GM15510 (cell line): ENCODE measurements around the gene INPP4B.

Experiments used
- POLR2A ChIP-seq: IDR thresholded peaks from 3 replicates; pipeline ENCODE4 v1.6.1; 2011; ENCODE audit warnings: borderline replicate concordance; ENCODE audit not compliant: insufficient read length; ENCODE audit errors: extremely low read depth

INPP4B gene

DNA sequence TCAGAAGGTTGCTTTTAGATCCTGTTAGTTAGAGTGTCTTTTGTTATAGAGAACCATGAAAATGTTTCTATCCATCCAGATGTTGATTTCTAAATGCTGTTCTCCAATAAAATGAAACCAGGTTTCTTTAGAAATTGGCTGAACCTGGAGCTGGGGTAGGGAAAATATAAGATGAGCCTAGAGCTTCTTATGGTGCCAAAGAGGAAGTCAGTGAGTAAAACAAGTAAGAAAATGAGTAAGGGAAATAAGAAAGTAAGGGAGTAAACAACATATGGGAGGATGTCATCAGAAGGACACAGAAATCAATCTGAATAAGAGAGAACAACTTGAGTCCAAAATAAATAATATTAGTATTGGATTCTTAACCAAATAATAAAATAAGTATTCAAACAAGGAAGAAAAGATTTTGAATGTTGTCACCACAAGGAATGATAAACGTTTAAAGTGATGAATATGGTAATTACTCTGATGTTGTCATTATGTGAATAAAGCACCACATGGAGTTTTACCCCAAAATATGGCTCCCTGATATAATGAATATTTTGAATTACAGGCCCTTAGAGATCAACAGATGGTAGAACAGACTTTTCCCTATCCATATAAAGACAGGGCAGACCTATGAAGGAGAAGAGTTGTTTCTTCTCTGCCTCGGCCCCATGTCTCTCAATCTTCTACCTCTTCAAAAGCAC lies 703.6 kb downstream of the INPP4B start:
- no peak for TF ChIP-seq POLR2A

DNA sequence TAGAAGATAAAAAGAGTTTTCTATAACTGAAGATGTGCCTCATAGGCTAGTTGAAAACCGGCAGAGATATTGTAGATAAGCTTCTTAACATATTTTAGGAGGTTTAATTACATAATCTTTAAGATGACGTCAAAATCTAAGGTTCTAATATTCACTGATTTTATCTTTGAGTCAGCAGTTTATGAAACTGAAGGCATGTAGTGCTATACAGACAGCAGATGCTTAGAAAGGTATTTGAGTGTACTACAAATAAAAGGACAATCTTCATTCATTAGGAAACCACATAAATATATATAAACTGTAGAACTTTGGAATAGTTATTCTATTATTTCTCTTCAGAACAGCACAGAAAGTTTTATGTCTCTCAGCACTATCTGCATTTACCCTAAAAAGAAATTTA lies 704.9 kb downstream of the INPP4B start:
- no peak for TF ChIP-seq POLR2A

DNA sequence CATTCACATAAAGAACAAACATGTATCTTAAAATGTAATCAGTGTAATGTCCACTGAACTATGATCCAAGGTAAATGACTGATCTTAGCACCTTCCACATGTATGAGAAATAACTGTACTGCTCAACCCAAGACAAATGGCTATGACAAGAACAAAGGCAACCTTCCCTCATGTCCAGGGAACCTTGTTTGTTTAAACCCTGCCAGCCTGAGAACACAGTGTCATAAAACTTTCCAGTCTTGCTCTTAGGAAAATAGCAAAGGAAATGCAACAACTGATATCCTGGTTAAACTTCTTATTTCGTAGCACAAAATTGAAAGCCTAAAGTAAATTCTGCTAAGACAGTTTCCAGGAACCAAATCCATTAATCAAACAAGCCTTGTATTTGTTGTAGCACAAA lies 715.4 kb downstream of the INPP4B start:
- TF ChIP-seq POLR2A: no peak

DNA sequence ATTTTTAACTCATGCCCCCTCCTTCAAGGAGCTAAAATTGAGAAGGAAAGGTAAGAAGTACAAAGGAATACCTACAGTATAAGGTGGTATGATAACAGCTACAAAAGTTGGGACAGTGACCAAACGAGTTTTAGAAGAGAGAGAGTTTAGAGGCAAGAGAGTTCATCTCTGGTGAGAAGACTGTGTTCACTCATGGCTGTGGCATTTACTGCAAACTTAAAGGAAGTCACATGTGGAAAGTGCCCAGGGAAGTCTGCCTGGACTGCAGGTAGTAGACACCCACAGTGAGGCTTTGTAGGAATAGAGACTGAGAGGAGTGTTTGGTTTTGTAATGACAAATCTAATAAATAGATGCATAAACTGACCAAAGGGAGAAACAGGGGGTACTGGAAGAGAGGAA lies 716.2 kb downstream of the INPP4B start:
- no peak for TF ChIP-seq POLR2A

DNA sequence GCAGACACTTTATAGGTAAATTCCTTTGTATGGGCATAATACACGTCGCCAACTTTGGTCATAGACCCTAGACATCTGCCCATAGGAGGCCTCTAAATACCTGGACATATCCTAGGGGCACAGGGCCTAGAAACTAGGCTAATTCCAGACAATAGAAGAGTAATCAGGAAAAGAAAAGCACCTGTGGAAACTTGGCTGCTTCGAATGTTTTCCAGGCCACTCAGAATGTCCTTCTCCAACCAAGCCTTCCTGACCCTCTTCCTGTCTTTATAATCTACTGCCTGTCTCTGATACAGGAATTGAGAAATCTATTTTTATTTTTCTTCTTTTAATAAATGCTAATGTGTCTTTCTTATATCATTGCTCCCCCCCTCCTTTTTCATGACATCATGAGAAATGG lies 716.6 kb downstream of the INPP4B start:
- no peak for TF ChIP-seq POLR2A

DNA sequence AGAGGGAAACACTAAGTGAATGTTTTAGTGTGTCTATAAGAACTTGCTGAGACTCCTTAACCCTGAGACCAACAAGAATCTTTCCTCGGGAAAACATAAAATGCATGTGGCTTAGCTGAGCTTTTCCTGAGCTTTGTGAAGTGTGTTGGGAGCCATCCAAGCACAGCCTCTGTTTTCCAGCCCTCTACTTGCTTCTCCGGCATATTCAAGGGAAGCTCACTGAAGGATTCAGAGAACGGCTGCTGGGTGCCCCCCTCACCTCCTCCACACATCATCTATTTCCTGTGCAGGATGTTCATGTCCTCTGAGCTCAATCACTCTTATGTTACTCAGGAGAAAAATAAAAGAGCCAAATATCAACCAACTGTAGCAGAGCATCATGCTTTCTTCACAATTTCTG lies 717.6 kb downstream of the INPP4B start:
- no peak for TF ChIP-seq POLR2A

DNA sequence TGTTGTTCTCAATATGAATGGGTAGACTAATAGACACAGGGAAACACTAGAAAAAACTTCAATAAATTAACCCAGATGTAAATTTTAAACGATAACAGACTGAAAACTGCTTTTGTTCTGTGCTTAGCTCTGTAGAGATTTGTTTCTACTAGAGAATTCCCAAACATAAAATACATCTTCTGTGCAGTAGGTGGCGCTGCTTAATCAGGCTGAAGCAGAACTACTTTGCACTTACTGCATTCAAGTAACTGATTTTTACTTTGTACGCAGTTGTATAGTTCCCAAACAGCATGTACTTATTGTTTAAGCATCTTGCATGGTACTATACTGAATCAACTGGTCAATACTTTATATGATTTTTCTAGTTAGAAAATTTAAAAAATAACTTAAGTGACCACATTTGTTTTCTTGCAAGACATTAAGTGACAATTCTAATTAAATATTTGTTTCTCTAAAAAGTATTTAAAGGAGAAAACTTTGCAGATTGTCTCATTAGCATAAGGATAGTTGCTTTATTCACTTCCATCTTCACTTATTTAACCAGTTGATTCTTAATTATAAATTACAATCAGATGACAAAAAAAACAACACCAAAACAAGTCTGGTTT lies 719.1 kb downstream of the INPP4B start:
- no peak for TF ChIP-seq POLR2A

DNA sequence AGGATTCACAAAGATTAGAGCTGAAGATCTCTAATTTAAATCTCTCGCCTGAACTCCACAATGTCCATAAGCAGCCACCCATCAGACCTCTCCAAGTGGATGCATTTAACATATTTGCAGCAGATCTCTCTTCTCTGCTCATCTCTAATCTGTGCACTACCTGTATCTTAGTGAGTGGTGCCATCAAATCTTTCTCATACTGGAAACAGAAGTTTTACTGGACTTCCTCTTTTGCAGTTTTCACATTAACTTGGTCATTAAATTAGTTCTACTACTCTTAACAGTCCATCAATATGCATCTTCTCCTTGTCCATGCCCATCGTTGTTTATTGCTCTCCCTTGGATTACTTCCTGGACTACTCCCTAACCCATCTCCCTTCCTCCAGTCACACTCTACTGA lies 721.2 kb downstream of the INPP4B start:
- no peak for TF ChIP-seq POLR2A

DNA sequence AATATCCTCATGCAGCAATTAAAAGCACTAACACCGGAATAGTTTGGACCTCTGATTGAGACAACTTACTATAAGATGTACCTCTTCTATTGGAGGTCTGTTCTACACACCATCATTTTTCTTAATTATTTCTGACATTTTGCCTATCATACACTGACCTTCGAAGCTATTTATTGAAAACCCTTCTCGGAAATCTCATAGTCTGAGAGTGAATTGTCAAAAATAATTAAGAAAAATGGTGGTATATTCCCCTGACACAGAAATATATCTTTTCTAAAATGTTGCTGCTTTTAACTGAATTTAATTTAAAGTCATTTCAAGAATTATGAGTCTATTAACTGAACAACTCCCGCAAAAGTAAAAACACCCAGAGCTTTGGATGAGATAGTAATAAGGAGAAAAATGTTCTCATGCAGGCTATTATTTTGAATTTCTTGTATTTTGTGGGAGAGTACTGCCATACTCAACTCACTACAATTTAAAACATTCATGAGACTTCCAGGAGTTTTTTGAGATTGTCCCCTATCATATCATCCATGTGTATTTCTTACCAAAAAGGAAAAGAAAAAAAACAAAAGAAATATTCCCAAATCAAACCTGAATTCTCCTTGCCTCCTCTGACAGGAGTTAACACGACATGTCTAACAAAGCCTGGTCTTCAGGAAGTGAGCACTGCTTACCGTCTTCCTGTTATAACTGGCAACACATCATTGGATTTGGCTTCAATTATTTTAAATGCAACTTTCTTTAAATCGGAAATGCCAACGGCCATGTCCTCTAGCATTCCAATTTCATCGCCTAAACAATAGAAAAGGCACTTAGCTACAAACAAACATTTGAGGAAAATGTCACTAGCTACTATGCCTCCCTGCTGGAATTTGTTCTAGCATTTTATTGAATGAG lies 724.4 kb downstream of the INPP4B start:
- no peak for TF ChIP-seq POLR2A

DNA sequence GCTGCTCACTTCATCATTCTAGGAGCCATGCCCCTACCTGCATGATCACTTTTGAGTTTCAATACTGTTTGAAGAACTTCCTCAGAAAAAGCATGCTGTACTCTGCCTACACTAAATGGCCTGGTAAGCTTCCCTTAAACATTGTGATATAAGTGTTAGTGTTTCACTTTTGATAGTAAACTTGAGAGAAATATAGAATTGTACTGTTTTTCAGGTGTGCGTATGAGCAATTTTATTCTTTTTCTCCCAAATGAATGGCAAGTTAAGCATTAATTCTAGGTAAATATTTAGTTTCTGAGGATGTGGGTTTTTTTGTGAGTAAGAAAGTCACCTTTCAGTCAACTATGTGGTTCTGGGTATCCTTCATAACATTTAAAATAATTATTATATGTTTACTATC lies 725.2 kb downstream of the INPP4B start:
- TF ChIP-seq POLR2A: no peak

DNA sequence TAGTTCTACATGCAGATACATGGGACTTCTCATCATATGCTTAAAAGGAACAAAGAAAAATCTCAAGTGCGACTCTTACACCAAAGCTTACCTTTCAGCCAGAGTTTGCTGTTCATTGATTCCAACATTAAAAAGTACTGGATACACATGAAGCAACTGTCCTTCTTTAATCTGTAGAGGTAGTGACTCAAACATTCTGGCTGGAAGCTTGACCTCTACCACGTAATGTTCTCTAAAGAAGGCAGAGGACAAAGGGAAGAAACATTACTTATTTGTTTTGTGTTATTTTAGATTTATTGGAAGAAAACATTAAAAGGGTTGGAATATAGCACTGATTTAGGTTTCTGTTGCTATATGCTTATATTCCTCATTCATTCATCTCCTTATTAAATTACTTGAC lies 733.6 kb downstream of the INPP4B start:
- TF ChIP-seq POLR2A: no peak

DNA sequence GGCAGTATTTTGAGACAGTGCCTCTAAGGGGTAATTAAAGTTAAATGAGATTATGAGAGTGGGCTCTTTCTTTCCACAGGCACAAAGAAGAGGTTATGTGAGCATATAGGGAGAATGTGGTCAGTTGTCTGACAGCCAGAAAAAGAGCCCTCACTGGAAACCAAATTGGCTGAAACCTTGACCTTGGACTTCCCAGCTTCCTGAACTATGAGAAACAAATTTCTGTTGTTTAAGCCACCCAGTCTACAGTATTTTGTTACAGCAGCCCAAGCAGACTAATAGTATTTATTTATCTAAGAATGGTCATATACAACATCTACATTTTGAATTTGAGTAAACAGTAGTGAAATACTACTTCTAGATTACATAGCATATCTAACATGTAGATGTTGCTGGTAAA lies 736.0 kb downstream of the INPP4B start:
- no peak for TF ChIP-seq POLR2A

DNA sequence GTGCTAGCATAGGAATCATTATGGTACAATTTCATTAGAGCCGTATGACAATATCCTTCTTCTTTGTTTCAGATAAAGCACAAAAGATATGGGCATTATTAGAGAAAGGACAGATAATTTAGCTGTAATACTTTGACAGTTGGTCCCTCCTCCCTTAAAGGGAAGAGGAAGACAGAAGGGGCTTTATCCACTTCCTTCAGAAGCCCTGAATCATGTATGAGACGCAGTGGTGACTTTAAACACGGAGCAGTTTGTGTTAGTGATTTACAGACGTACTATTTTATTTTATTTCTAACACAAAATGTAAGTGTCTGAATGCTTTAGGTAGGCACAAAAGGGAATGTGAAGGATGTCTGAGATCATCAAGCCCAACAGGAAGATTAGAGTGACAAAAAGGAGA lies 742.1 kb downstream of the INPP4B start:
- no peak for TF ChIP-seq POLR2A

DNA sequence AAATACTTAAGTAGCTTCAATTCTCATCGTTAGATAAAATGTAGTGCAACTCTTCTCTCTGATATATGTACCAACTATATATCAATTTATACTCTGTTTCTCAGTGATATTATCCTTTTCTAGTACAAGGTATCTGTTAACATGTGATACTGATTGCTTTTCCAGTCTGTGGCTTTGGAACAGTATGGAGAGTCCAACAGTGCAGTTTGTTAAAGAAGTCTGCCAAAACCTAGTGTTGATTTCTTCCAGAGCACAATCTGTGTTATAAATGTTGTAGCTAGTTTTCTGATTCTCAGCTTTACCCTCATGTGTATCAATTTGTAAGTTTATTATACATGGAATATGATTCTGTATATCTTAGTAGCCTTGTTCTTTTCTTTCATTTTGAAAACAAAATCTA lies 744.7 kb downstream of the INPP4B start:
- no peak for TF ChIP-seq POLR2A

DNA sequence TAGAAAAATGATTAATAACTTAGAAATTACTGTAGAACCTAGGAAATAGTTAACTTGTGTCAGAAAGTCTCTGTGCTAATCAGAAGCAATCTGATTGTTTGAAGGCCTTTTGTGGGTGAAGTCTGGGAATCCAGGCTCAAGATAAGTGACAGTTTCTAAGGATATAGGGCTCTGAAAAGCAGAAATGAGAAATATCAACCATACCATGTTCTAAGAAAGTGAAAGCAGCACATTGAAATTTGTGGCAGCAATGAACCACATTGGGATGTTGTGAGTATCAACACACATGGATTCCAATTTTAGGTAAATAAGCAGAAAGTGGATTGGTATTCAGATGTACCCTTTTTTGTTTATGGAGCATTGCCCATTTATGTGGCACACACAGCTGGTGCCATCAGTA lies 745.2 kb downstream of the INPP4B start:
- TF ChIP-seq POLR2A: no peak

DNA sequence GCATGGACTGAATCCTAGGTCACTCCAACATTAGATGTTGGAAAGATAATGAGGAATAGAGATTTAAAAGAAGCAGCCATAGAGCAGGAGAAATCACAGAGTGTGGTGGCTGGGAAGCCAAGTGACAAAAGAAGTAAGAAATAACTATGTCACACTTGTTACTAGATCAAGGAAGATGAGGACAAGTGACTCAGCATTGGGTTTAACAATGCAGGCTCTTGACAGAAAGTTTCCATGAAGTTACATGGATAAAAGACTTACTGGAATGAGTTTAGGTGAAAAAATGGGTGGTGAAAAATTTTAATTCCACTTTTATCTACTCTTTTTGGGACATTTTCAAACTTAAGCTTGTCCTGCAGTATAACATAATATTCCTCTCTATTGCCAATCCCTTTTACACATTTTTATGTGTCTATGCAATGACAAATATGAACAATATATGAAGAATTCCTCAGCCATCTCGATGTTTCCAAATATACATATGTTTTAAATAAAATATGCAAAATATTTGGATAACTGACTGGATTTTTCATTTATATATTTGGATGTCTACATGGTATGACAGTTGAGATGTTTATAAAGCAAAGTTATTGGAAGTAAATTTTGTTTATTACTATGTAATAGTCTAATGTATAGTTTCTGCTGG lies 747.1 kb downstream of the INPP4B start:
- TF ChIP-seq POLR2A: no peak

DNA sequence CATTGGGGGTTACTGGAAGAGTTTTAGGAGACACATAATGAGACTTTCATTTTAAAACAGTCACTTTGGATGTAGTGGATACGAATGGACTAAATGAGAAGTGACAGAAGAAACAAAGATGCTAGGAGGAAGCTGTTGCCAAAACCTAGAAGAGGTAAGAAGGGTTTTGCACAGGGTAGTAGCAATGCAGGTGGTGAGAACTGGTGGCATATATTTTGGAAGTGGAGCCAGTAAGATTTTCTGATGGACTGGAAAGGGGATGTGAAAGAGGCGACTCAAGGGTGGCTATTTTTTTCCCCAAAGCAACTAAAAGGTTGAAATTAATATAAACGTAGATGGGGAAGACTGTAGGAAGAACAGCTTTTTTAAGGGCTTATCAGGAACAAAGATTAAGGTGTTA lies 747.7 kb downstream of the INPP4B start:
- TF ChIP-seq POLR2A: no peak
